ENCODE data around the gene SVIL. TPM values are rescaled to one million over a fixed set of nuclear protein-coding genes. Genes with fewer than 3 reads are reported as not detected.

The SVIL gene
- total RNA-seq, 1 donor = 36.9 TPM

- no peak for DNase-seq (ENCODE audit: insufficient read length, low spot score, missing footprints)
- Histone ChIP-seq H3K27ac (ENCODE audit: low read depth, low read length) (no peak overlapping the region), H4K20me1 (ENCODE audit: insufficient read depth, low read length) (no peaks in the 10 kb centered on the region), H3K27me3 (ENCODE audit: insufficient read depth, low read length) (no peaks in the 10 kb centered on the region), H3K4me2 (ENCODE audit: insufficient read depth, low read length) (peak overlapping the region; percentile 43), H2AFZ (ENCODE audit: low read length) (peak overlapping the region; percentile 47), H3K79me2 (ENCODE audit: insufficient read depth, low read length) (no peaks in the 10 kb centered on the region), H3K36me3 (ENCODE audit: insufficient read depth, low read length) (no peaks in the 10 kb centered on the region), H3K4me3 (ENCODE audit: insufficient read depth, low read length) (no peak overlapping the region), H3K9me3 (ENCODE audit: low read depth, low read length) (no peaks in the 10 kb centered on the region), H3K4me1 (ENCODE audit: insufficient read depth, low read length) (peaks cover 18% of the 10 kb centered on the region)
- no peak for TF ChIP-seq CTCF (IDR thresholded peaks at IDR 0.05; ENCODE audit: extremely low read depth, low read depth, low read length)
These were observed 74.8 kb downstream of the SVIL start for GRCh38 chr10:29559996-29560395.

- Histone ChIP-seq H3K27me3 (ENCODE audit: insufficient read depth, low read length) (no peaks in the 10 kb centered on the region), H4K20me1 (ENCODE audit: insufficient read depth, low read length) (no peaks in the 10 kb centered on the region), H3K4me2 (ENCODE audit: insufficient read depth, low read length) (no peak overlapping the region), H3K4me3 (ENCODE audit: insufficient read depth, low read length) (no peak overlapping the region), H3K9me3 (ENCODE audit: low read depth, low read length) (no peaks in the 10 kb centered on the region), H3K27ac (ENCODE audit: low read depth, low read length) (no peak overlapping the region), H3K36me3 (ENCODE audit: insufficient read depth, low read length) (peaks cover 6% of the 10 kb centered on the region), H3K4me1 (ENCODE audit: insufficient read depth, low read length) (peaks cover 23% of the 10 kb centered on the region), H3K79me2 (ENCODE audit: insufficient read depth, low read length) (no peaks in the 10 kb centered on the region), H2AFZ (ENCODE audit: low read length) (no peak overlapping the region)
- no peak for TF ChIP-seq CTCF (IDR thresholded peaks at IDR 0.05; ENCODE audit: extremely low read depth, low read depth, low read length)
- no peak for DNase-seq (ENCODE audit: insufficient read length, low spot score, missing footprints)
These were observed 77.1 kb downstream of the SVIL start for GRCh38 chr10:29557665-29558064.

GRCh38 chr10:29555746-29556481 is 78.9 kb downstream of the SVIL start:
- Histone ChIP-seq H3K4me3 (ENCODE audit: insufficient read depth, low read length) (peak overlapping the region; percentile 4), H2AFZ (ENCODE audit: low read length) (no peak overlapping the region), H3K9me3 (ENCODE audit: low read depth, low read length) (no peaks in the 10 kb centered on the region), H3K4me1 (ENCODE audit: insufficient read depth, low read length) (peaks cover 23% of the 10 kb centered on the region), H4K20me1 (ENCODE audit: insufficient read depth, low read length) (no peaks in the 10 kb centered on the region), H3K79me2 (ENCODE audit: insufficient read depth, low read length) (no peaks in the 10 kb centered on the region), H3K4me2 (ENCODE audit: insufficient read depth, low read length) (peak overlapping the region; percentile 43), H3K27ac (ENCODE audit: low read depth, low read length) (peak overlapping the region; percentile 86), H3K36me3 (ENCODE audit: insufficient read depth, low read length) (peaks cover 13% of the 10 kb centered on the region), H3K27me3 (ENCODE audit: insufficient read depth, low read length) (no peaks in the 10 kb centered on the region)
- TF ChIP-seq CTCF (IDR thresholded peaks at IDR 0.05; ENCODE audit: extremely low read depth, low read depth, low read length) = no peak
- peak; percentile 76 for DNase-seq (ENCODE audit: insufficient read length, low spot score, missing footprints)

GRCh38 chr10:29555091-29555745 is 79.6 kb downstream of the SVIL start:
- Histone ChIP-seq H3K4me2 (ENCODE audit: insufficient read depth, low read length) (no peak overlapping the region), H3K27me3 (ENCODE audit: insufficient read depth, low read length) (no peaks in the 10 kb centered on the region)
- DNase-seq (ENCODE audit: insufficient read length, low spot score, missing footprints) = no peak

More at GRCh38 chr10:29555091-29555745, 79.6 kb downstream of the SVIL start:
- Histone ChIP-seq H3K79me2 (ENCODE audit: insufficient read depth, low read length) (no peaks in the 10 kb centered on the region), H3K4me1 (ENCODE audit: insufficient read depth, low read length) (peaks cover 23% of the 10 kb centered on the region), H3K4me3 (ENCODE audit: insufficient read depth, low read length) (no peak overlapping the region), H3K9me3 (ENCODE audit: low read depth, low read length) (no peaks in the 10 kb centered on the region), H2AFZ (ENCODE audit: low read length) (no peak overlapping the region), H3K27ac (ENCODE audit: low read depth, low read length) (peak overlapping the region; percentile 86), H3K36me3 (ENCODE audit: insufficient read depth, low read length) (peaks cover 16% of the 10 kb centered on the region), H4K20me1 (ENCODE audit: insufficient read depth, low read length) (no peaks in the 10 kb centered on the region)
- TF ChIP-seq CTCF (IDR thresholded peaks at IDR 0.05; ENCODE audit: extremely low read depth, low read depth, low read length) = no peak
